Naive B cell (primary cell): Measurements from ENCODE around the gene HSPG2. TPM values are rescaled to one million over a fixed set of nuclear protein-coding genes. Genes with fewer than 3 reads are reported as not detected.

ENCODE experiments used
- ATAC-seq, 2 donors: fragments of 150-1000 bp; cut with Tn5 transposase; 2 replicates each; pipeline ENCODE4 v1.10.0; 2021; ENCODE audit warnings: low read depth in 2 of 2, mild to moderate bottlenecking in 2 of 2, moderate library complexity in 2 of 2
- DNase-seq: peaks from one replicate; pipeline ENCODE4 v3.0.0; 2022
- H3K27ac Mint-ChIP-seq, 6 donors: one replicate each; pipeline ENCODE4 v1.8.0; 2020 to 2022; ENCODE audit warnings: mild to moderate bottlenecking in 6 of 6, mixed read lengths in 6 of 6, moderate library complexity in 5 of 6, inconsistent platforms in 2 of 6
- H3K27me3 Mint-ChIP-seq, 3 donors: one replicate each; pipeline ENCODE4 v1.8.0; 2021 to 2022; ENCODE audit warnings: mixed read lengths in 3 of 3, mild to moderate bottlenecking in 1 of 3
- H3K36me3 Mint-ChIP-seq, 2 donors: one replicate each; pipeline ENCODE4 v1.8.0; 2020 to 2022; ENCODE audit warnings: mixed read lengths in 2 of 2, inconsistent platforms in 1 of 2, mild to moderate bottlenecking in 1 of 2
- H3K4me1 Mint-ChIP-seq, 3 donors: one replicate each; pipeline ENCODE4 v1.8.0; 2020 to 2022; ENCODE audit warnings: mixed read lengths in 3 of 3, inconsistent platforms in 1 of 3, mild to moderate bottlenecking in 1 of 3, moderate library complexity in 1 of 3
- H3K4me3 Mint-ChIP-seq, 8 donors: one replicate each; pipeline ENCODE4 v1.8.0; 2020 to 2022; ENCODE audit warnings: mild to moderate bottlenecking in 8 of 8, mixed read lengths in 8 of 8, moderate library complexity in 8 of 8, inconsistent platforms in 2 of 8
- H3K9me3 Mint-ChIP-seq, 7 donors: one replicate each; pipeline ENCODE4 v1.8.0; 2020 to 2022; ENCODE audit warnings: mixed read lengths in 7 of 7, mild to moderate bottlenecking in 5 of 7, inconsistent platforms in 2 of 7, moderate library complexity in 1 of 7
- polyA plus RNA-seq, 6 donors: library from polyadenylated mRNA; unstranded; fragments of 300-500 nt; fragmentation: Illumina TruSeq; gene quantifications; one replicate each; pipeline ENCODE4 v1.2.3, GENCODE V29; 2021; ENCODE audit warnings: low read depth in 6 of 6

The HSPG2 gene
- polyA plus RNA-seq, 6 donors from 2014 or later = 0.07 TPM; not detected in 5

DNA sequence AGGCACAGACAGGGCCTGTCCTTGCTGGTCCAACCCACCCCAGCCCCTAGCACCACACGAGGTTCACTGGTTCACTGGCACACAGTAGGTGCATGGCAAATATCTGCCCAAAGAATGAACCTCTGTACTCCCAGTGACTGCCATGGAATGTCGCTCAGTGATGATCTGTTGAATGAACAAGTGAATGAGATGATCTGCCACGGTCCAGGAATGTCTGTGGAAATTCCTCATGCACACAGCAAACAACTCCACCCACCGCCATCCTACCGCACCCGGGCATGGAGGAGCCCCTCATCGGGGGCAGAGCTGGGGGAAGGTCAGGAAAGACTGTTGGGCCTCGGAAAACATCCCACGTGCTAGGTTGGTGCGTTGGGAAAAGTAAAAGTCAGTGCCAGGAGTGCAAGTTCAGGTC lies 1.7 kb downstream of the HSPG2 start:
- ATAC-seq (no peak), DNase-seq (no peak)
- Mint-ChIP-seq H3K9me3 (no peaks in the 10 kb centered on the region), H3K36me3 (peaks cover 0 to 8% of the 10 kb centered on the region in 2 donors), H3K27ac (no peak overlapping the region), H3K4me1 (peaks cover 12 to 21% (median 18%) of the 10 kb centered on the region in 3 donors), H3K4me3 (peak overlapping the region in 7 of 8 donors; percentile 33 to 86 (median 67)), H3K27me3 (peaks cover 20 to 35% (median 35%) of the 10 kb centered on the region in 3 donors)

DNA sequence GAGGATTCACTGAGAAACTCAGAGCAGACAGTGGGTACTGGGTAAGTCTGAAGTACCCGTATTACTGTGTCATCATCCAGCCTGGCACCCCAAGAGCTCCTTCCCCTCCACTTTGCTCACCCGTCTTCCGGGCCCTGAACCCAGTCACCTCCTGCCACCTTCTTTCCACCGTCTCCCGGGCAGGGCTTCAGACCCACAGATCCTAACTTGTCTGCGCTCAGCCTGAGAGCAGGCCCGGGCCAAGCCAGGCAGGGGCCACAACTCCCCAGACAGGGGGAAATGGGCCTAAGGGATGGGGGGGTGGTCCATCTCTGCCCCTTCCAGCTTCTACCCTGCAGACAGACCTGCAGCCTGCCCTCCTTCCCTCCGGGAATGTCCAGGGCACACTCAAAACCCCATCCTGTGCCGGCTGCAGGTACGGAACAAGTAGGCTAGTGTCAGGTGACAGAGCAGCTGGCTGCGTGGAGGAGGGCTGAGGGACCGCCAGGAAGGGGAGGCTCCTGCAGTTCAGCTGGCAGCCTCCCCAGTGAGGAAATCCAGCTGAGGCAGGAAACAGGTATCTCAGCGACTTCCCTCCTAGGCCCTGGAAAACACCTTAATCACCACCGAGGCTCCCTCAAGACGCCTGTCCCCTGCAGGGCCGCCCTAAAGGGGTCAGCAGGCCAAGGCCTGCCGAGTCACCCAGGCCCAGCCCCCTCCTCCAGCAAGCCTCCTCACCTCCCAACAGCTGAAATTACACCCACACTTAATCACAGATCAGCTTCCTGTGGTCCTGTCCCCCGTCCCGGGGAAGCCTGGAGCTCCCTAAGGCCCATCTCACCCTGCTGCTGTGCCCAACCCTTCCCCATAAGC lies 3.5 kb downstream of the HSPG2 start:
- ATAC-seq (no peak), DNase-seq (no peak)
- H3K36me3 Mint-ChIP-seq = peaks cover 0 to 8% of the 10 kb centered on the region in 2 donors
- no peaks in the 10 kb centered on the region for H3K9me3 Mint-ChIP-seq
- H3K4me3 Mint-ChIP-seq = peak overlapping the region in 3 of 8 donors; percentile 40 to 69 (median 63)
- peaks cover 12 to 19% (median 17%) of the 10 kb centered on the region in 3 donors for H3K4me1 Mint-ChIP-seq
- peak overlapping the region in 1 of 6 donors; percentile 57 for H3K27ac Mint-ChIP-seq
- H3K27me3 Mint-ChIP-seq = peaks cover 16 to 42% (median 35%) of the 10 kb centered on the region in 3 donors

- H3K27me3 Mint-ChIP-seq = peaks cover 11 to 36% (median 26%) of the 10 kb centered on the region in 3 donors
- H3K27ac Mint-ChIP-seq = peak overlapping the region in 1 of 6 donors; percentile 7
- ATAC-seq = no peak
- no peaks in the 10 kb centered on the region for H3K36me3 Mint-ChIP-seq
- no peak for DNase-seq
- H3K4me3 Mint-ChIP-seq = peak overlapping the region in 1 of 8 donors; percentile 30
- H3K9me3 Mint-ChIP-seq = no peaks in the 10 kb centered on the region
- H3K4me1 Mint-ChIP-seq = peaks cover 6 to 7% (median 7%) of the 10 kb centered on the region in 3 donors
Observed at GRCh38 chr1:21932127-21932526, 5.0 kb downstream of the HSPG2 start.

GRCh38 chr1:21931171-21932093 lies 5.7 kb downstream of the HSPG2 start:
- no peak overlapping the region for H3K27ac Mint-ChIP-seq
- no peak for DNase-seq
- no peaks in the 10 kb centered on the region for H3K9me3 Mint-ChIP-seq
- no peak overlapping the region for H3K4me3 Mint-ChIP-seq
- peaks cover 5 to 7% (median 6%) of the 10 kb centered on the region in 3 donors for H3K4me1 Mint-ChIP-seq
- no peak for ATAC-seq
- H3K27me3 Mint-ChIP-seq = peaks cover 11 to 35% (median 26%) of the 10 kb centered on the region in 3 donors
- H3K36me3 Mint-ChIP-seq = no peaks in the 10 kb centered on the region

DNA sequence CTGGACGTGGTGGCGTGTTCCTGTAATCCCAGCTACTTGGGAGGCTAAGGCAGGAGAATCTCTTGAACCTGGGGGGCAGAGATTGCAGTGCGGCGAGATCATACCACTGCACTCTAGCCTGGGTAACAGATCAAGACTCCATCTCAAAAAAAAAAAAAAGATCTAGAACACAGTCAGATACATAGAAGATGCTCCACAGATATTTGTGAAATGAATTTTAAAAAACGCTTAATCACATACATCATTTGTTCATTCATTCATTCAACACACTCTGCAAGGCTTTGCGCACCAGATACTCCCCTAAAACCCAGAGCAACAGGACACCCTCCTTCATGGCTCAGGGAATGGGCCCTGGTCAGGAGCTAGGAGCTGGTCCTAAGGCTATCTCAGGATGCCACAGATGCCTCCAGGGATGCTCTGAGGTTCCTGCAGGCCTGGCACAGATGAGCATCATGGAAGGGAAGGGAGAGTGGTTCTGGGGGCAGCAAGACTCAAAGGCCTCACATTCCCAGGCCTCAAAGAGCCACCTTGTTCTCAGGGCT lies 6.4 kb downstream of the HSPG2 start:
- Mint-ChIP-seq H3K36me3 (no peaks in the 10 kb centered on the region), H3K27me3 (peaks cover 11 to 27% (median 24%) of the 10 kb centered on the region in 3 donors), H3K9me3 (no peaks in the 10 kb centered on the region), H3K4me1 (peaks cover 3 to 9% (median 6%) of the 10 kb centered on the region in 3 donors), H3K4me3 (peak overlapping the region in 1 of 8 donors; percentile 9), H3K27ac (no peak overlapping the region)
- DNase-seq (no peak), ATAC-seq (no peak)

- Mint-ChIP-seq H3K4me3 (no peak overlapping the region), H3K9me3 (no peaks in the 10 kb centered on the region), H3K36me3 (no peaks in the 10 kb centered on the region), H3K27ac (no peak overlapping the region), H3K27me3 (peaks cover 7 to 22% (median 18%) of the 10 kb centered on the region in 3 donors), H3K4me1 (peaks cover 0 to 6% (median 6%) of the 10 kb centered on the region in 3 donors)
- ATAC-seq (no peak), DNase-seq (no peak)
Observed at GRCh38 chr1:21930080-21930571, 7.0 kb downstream of the HSPG2 start.

- Mint-ChIP-seq H3K36me3 (no peaks in the 10 kb centered on the region), H3K9me3 (no peaks in the 10 kb centered on the region), H3K27ac (no peak overlapping the region), H3K27me3 (peaks cover 7 to 12% (median 7%) of the 10 kb centered on the region in 3 donors), H3K4me1 (peaks cover 0 to 3% (median 0%) of the 10 kb centered on the region in 3 donors), H3K4me3 (no peak overlapping the region)
- ATAC-seq = no peak
- no peak for DNase-seq
Observed at GRCh38 chr1:21927533-21928237, 9.4 kb downstream of the HSPG2 start.

DNA sequence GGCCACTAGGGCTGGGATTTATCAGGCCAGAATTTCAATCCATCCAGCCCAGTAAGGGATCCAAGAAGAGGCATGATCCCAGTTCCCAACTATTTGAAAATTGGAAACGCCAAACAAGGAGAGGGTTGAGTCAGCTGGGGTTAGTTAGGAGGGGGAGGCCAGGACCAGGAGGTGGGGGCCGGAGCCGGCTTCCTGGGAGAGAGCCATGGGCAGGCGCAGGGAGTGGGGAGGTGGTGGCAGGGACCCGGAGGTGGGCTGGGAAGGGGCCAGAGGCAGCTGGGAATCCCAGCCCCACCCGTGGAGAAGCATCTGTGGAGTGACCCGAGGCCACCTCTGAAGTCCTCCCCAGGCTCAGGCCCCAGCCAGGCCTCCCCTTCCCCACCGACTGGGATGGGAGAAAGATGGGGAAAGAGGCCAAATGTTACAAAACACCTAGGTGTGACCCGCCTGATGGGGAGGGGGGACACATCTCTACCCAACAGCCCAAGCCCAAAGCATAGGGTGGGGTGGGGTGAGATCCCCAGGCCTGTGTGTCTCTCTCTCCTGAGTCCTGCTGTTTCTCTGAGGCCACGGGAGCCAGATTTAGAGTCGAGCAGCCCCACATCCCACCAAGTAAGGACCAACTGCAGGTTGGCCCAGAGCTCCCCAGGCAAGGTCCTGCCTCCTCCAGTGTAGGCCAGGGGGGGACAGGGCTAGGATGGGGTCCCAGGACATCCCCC lies 10.1 kb downstream of the HSPG2 start:
- Mint-ChIP-seq H3K36me3 (no peaks in the 10 kb centered on the region), H3K4me1 (peaks cover 0 to 3% (median 0%) of the 10 kb centered on the region in 3 donors), H3K27me3 (peaks cover 0 to 12% (median under 1%) of the 10 kb centered on the region in 3 donors), H3K4me3 (no peak overlapping the region), H3K9me3 (no peaks in the 10 kb centered on the region), H3K27ac (no peak overlapping the region)
- ATAC-seq (no peak), DNase-seq (no peak)

DNA sequence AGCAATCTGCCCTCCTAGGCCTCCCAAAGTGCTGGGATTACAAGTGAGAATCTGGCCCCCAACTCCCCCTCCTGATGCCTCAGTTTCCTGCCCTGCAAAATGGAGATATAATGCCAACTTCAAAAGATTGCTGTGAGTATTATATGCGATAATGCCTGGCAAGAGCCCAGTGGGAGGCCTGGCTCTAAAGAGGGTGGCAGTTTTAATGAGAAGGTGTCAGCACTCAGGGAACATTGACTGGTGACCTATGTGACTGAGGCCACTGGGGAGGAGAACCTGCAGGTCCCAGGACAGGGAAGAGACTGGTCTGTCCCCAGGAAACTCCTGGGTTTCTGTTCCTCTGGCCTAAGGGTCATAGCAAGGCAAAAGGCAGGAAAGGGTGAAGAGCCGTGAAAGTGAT lies 11.0 kb downstream of the HSPG2 start:
- Mint-ChIP-seq H3K27ac (peak overlapping the region in 1 of 6 donors; percentile 59), H3K27me3 (peaks cover 0 to 12% (median 0%) of the 10 kb centered on the region in 3 donors), H3K4me3 (no peak overlapping the region), H3K9me3 (no peaks in the 10 kb centered on the region), H3K36me3 (no peaks in the 10 kb centered on the region), H3K4me1 (peaks cover 0 to 3% (median 0%) of the 10 kb centered on the region in 3 donors)
- ATAC-seq (no peak), DNase-seq (no peak)

- H3K4me3 Mint-ChIP-seq = no peak overlapping the region
- DNase-seq (no peak), ATAC-seq (no peak)
- H3K27ac Mint-ChIP-seq = no peak overlapping the region
- H3K9me3 Mint-ChIP-seq = no peaks in the 10 kb centered on the region
- no peaks in the 10 kb centered on the region for H3K36me3 Mint-ChIP-seq
- peaks cover 0 to 3% (median 0%) of the 10 kb centered on the region in 3 donors for H3K4me1 Mint-ChIP-seq
- H3K27me3 Mint-ChIP-seq = peaks cover 0 to 12% (median 0%) of the 10 kb centered on the region in 3 donors
Observed at GRCh38 chr1:21925334-21925940, 11.7 kb downstream of the HSPG2 start.

- ATAC-seq = no peak
- DNase-seq = no peak
- peaks cover 0 to 6% (median 0%) of the 10 kb centered on the region in 3 donors for H3K27me3 Mint-ChIP-seq
- no peaks in the 10 kb centered on the region for H3K9me3 Mint-ChIP-seq
- H3K4me1 Mint-ChIP-seq = peaks cover 0 to 3% (median 0%) of the 10 kb centered on the region in 3 donors
- no peak overlapping the region for H3K4me3 Mint-ChIP-seq
- H3K36me3 Mint-ChIP-seq = no peaks in the 10 kb centered on the region
- H3K27ac Mint-ChIP-seq = no peak overlapping the region
Observed at GRCh38 chr1:21924503-21925005, 12.6 kb downstream of the HSPG2 start.
